Kidney epithelial cell (primary cell): ENCODE results near the gene NOXA1. TPM values are rescaled to one million over a fixed set of nuclear protein-coding genes. Genes with fewer than 3 reads are reported as not detected.
A peak's percentile ranks its signal among the peaks of the same experiment; 100 is the strongest.
"Not testable (repeated sequence)": the region's sequence is repeated elsewhere in the genome, so short reads cannot be mapped to it uniquely, and the experiment has no call there.

Source experiments
- DNase-seq: peaks from one replicate; pipeline ENCODE4 v3.0.0-alpha.2; 2010; ENCODE audit warnings: low read depth
- H3K27me3 ChIP-seq: 2 replicates; pipeline ENCODE4 v1.6.0; 2011; ENCODE audit warnings: low read length; ENCODE audit not compliant: control insufficient read depth, insufficient read depth
- H3K36me3 ChIP-seq: 2 replicates; pipeline ENCODE4 v1.5.1; 2011; ENCODE audit warnings: low read length; ENCODE audit not compliant: control insufficient read depth, insufficient read depth
- H3K4me3 ChIP-seq: 2 replicates; pipeline ENCODE4 v1.5.1; 2011; ENCODE audit warnings: low read depth, mild to moderate bottlenecking, control low read depth, low read length
- total RNA-seq: library from RNA; depleted of rRNA; stranded (reverse); fragments of >200 nt; gene quantifications from 2 replicates; pipeline ENCODE4 v1.2.3, GENCODE V29; 2015
- TF ChIP-seq, protein P1 (sequence below): IDR thresholded peaks from 2 replicates; pipeline ENCODE4 v1.5.1; 2011; ENCODE audit warnings: mild to moderate bottlenecking, moderate library complexity, low read length, control low read depth, inconsistent platforms; ENCODE audit not compliant: insufficient read depth, poor library complexity, severe bottlenecking

The NOXA1 gene
- total RNA-seq, 1 donor from 2014 or later, result 0.84 TPM

DNA sequence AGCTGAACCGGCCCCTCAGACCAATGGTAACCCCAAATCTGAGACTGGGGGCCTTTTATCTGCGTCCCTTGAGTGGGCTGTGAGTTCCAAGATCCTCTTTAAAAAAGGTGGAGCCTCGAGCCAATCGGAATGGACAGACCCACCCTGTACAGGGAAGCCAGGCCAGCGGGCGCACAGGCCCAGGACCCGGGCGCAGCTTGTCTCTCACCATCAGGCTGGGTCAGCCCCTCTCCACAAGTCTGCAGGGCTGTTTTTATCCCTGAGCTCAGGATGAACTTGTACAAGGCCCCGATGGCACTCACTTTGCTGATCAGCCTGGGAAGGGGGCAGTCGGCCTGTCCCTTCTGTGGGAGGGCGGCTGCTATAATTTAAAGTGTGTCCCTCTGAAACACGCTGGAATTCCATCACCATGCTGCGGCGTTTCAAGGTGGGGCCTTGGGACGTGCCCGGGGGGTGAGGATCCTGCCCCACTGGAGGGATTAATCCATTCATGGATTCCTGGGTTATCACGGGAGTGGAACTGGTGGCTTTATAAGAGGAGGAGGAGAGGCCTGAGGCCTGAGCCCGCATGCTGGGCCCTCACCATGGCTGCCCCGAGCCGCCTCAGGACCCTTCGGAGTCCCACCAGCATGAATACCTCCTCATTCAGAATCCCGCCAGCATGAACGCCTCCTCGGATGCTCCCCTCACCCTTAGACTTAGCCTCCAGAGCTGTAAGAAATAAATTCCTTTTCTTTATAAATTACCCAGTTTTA, 14.4 kb upstream of the NOXA1 start:
- H3K36me3 ChIP-seq, result no peaks in the 10 kb centered on the region
- H3K27me3 ChIP-seq, result peaks cover 15% of the 10 kb centered on the region
- no peak overlapping the region for H3K4me3 ChIP-seq
- TF ChIP-seq, protein P1, sequence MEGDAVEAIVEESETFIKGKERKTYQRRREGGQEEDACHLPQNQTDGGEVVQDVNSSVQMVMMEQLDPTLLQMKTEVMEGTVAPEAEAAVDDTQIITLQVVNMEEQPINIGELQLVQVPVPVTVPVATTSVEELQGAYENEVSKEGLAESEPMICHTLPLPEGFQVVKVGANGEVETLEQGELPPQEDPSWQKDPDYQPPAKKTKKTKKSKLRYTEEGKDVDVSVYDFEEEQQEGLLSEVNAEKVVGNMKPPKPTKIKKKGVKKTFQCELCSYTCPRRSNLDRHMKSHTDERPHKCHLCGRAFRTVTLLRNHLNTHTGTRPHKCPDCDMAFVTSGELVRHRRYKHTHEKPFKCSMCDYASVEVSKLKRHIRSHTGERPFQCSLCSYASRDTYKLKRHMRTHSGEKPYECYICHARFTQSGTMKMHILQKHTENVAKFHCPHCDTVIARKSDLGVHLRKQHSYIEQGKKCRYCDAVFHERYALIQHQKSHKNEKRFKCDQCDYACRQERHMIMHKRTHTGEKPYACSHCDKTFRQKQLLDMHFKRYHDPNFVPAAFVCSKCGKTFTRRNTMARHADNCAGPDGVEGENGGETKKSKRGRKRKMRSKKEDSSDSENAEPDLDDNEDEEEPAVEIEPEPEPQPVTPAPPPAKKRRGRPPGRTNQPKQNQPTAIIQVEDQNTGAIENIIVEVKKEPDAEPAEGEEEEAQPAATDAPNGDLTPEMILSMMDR, result no peak
- DNase-seq, result no peak

GRCh38 chr9:137409515-137409914, 13.7 kb upstream of the NOXA1 start:
- Histone ChIP-seq H3K36me3 (no peaks in the 10 kb centered on the region), H3K27me3 (peaks cover 15% of the 10 kb centered on the region), H3K4me3 (no peak overlapping the region)
- no peak for DNase-seq
- TF ChIP-seq, protein P1, result no peak

DNA sequence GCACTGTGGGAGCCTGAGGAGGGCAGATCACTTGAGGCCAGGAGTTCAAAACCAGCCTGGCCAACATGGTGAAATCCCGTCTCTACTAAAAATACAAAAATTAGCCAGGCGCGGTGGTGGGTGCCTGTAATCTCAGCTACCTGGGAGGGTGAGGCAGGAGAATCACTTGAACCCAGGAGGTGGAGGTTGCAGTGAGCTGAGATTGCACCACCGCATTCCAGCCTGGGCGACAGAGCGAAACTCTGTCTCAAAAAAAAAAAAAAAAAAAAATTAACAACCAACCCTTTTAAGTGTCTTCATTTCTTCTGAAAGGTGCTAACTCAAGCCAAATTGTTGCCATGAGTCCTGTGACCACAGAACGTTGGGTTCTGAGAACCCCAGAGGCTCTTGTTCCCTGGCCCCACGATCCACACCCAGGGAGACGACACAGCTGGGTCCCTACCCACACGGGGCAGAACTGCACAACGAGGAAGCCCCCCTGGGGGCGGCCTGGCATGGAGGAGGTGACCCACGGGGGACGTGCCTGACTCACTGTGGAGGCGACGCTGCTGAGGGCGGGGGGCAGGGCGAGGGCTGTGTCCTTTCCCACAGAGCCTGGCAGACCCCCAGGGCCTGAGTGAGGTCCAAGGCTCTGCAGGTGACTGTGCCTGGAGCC, 12.8 kb upstream of the NOXA1 start:
- H3K36me3 ChIP-seq, H3K4me3 ChIP-seq, DNase-seq: not testable (repeated sequence)
- peaks cover 15% of the 10 kb centered on the region for H3K27me3 ChIP-seq

GRCh38 chr9:137410891-137411249, 12.3 kb upstream of the NOXA1 start:
- TF ChIP-seq, protein P1, result no peak
- H3K27me3 ChIP-seq, result peaks cover 15% of the 10 kb centered on the region
- DNase-seq, result no peak
- no peaks in the 10 kb centered on the region for H3K36me3 ChIP-seq
- H3K4me3 ChIP-seq, result no peak overlapping the region

DNA sequence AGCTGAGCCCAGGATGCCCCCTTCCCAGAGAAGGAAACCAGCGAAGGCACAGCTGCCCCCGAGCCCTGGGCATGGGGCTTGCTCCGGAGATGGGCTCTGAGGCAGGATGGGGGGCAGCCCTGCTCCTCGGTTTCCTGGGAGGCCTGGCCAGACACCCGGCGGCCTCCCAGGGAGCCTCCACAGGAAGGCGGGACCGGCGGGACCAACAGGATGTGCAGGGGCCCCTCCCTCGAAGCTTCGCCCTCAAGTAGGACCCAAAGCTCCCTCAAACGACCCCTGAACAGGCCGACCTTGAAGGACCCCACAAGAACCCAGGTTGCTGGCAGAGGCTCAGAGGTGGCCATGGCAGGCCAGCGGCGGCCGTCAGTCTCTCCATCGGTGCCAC, 11.9 kb upstream of the NOXA1 start:
- H3K36me3 ChIP-seq, result no peaks in the 10 kb centered on the region
- H3K27me3 ChIP-seq, result peaks cover 14% of the 10 kb centered on the region
- H3K4me3 ChIP-seq, result no peak overlapping the region
- TF ChIP-seq, protein P1, result no peak
- DNase-seq, result no peak

DNA sequence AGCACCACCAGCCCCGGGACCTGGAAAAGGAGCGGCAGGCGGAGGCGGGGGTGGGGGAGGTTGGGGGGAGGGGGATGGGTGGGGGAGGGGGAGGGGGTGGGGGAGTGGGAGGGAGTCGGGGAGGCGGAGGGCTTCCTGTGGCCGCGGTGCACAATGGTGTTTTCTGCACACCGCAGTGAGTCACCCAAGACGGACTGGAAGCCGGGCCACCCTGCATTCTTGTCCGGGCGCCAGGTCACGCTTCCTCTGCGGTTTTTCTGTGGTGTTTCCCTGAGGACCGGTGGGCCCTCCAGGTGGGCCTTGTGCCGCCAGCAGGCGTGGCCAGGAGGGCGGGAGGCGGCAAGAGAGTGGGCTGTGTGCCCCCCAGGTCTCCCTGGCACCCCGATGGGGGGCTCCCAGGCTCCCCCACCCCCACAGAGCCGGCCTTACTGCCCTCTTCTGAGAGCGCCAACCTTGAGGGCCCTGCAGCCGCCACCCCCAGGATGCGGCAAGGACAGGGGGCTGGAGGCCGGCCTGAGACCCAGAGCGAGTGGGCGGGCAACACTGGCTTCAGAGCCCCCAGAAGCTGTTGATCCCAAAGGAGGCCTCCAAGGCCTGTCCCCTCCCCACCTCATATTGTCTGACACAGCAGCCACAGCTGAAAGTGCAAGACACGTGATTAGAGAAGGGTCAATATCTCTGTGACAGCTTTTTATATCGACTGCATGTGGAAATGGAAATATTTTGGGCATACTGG, 11.4 kb upstream of the NOXA1 start:
- peak; percentile 77 for DNase-seq
- no peaks in the 10 kb centered on the region for H3K36me3 ChIP-seq
- TF ChIP-seq, protein P1, result no peak
- no peak overlapping the region for H3K4me3 ChIP-seq
- H3K27me3 ChIP-seq, result peaks cover 10% of the 10 kb centered on the region
